LNCaP clone FGC (cell line): ENCODE data around the gene C1orf174.

Experiments used
- DNase-seq: peaks from one replicate; pipeline ENCODE4 v3.0.0-alpha.2; 2011; ENCODE audit warnings: low read depth
- H3K4me3 ChIP-seq: 2 replicates; pipeline ENCODE4 v1.5.1; 2011; ENCODE audit warnings: mild to moderate bottlenecking, low read depth, low read length, control low read depth
- CTCF ChIP-seq: IDR thresholded peaks from 2 replicates; pipeline ENCODE4 v1.5.1; 2012; ENCODE audit warnings: mild to moderate bottlenecking; ENCODE audit not compliant: control insufficient read depth, insufficient read depth; ENCODE audit errors: extremely low read depth

C1orf174 gene

GRCh38 chr1:3879099-3879498, 21.0 kb downstream of the C1orf174 start:
- no peak for TF ChIP-seq CTCF
- H3K4me3 ChIP-seq = no peak overlapping the region
- DNase-seq = no peak

- no peak overlapping the region for H3K4me3 ChIP-seq
- TF ChIP-seq CTCF = no peak
Measured at GRCh38 chr1:3876716-3877115, 23.4 kb downstream of the C1orf174 start.

GRCh38 chr1:3874736-3875135, 25.3 kb downstream of the C1orf174 start:
- no peak overlapping the region for H3K4me3 ChIP-seq
- DNase-seq = no peak
- TF ChIP-seq CTCF = no peak

More at GRCh38 chr1:3876716-3877115, 23.4 kb downstream of the C1orf174 start:
- no peak for DNase-seq

- H3K4me3 ChIP-seq = no peak overlapping the region
- TF ChIP-seq CTCF = no peak
- DNase-seq = no peak
Measured at GRCh38 chr1:3872546-3872945, 27.5 kb downstream of the C1orf174 start.

- no peak for TF ChIP-seq CTCF
- DNase-seq = no peak
- no peak overlapping the region for H3K4me3 ChIP-seq
Measured at GRCh38 chr1:3871451-3871805, 28.6 kb downstream of the C1orf174 start.

- DNase-seq = no peak
- H3K4me3 ChIP-seq = no peak overlapping the region
- no peak for TF ChIP-seq CTCF
Measured at GRCh38 chr1:3869751-3870301, 30.2 kb downstream of the C1orf174 start.

GRCh38 chr1:3868464-3869006, 31.5 kb downstream of the C1orf174 start:
- no peak for DNase-seq
- no peak for TF ChIP-seq CTCF
- no peak overlapping the region for H3K4me3 ChIP-seq
